K562 (cell line): ENCODE measurements around the gene CHST8.

Experiments used
- CTCF ChIP-seq, 3 experiments: IDR thresholded peaks in 2 of 3; conservative IDR thresholded peaks in 1 of 3; 2 replicates each; pipeline ENCODE4 v1.5.1; 2011 to 2012; ENCODE audit warnings: low read length in 3 of 3, mild to moderate bottlenecking in 3 of 3, control low read depth in 2 of 3, improper control_type of control experiment in 1 of 3, inconsistent platforms in 1 of 3, low read depth in 1 of 3, mixed read lengths in 1 of 3, moderate library complexity in 1 of 3; ENCODE audit not compliant: insufficient read depth in 2 of 3
- KDM1A ChIP-seq, 2 experiments: fragments of 450-650 bp; IDR thresholded peaks; 2 replicates each; pipeline ENCODE4 v1.6.1; 2016; ENCODE audit warnings: mild to moderate bottlenecking in 2 of 2
- MAX ChIP-seq: sonication (generic); formaldehyde crosslinking; IDR thresholded peaks from 2 replicates; pipeline ENCODE4 v1.9.0; 2022; ENCODE audit warnings: mild to moderate bottlenecking, missing genetic modification reagents
- MEF2D ChIP-seq: conservative IDR thresholded peaks from 2 replicates; pipeline ENCODE4 v1.6.1; 2016; ENCODE audit warnings: low read depth, missing genetic modification characterization, missing compliant biosample characterization
- NFATC3 ChIP-seq: fragments of 450-650 bp; IDR thresholded peaks from 2 replicates; pipeline ENCODE4 v1.6.1; 2017; ENCODE audit warnings: mild to moderate bottlenecking
- SIX5 ChIP-seq, 2 experiments: IDR thresholded peaks; 2 replicates each; pipeline ENCODE4 v1.6.1; 2011; ENCODE audit warnings: low read length in 2 of 2, borderline replicate concordance in 1 of 2, low read depth in 1 of 2, mild to moderate bottlenecking in 1 of 2, moderate library complexity in 1 of 2; ENCODE audit not compliant: insufficient read depth in 1 of 2
- ZNF280A ChIP-seq: fragments of 450-650 bp; IDR thresholded peaks from 2 replicates; pipeline ENCODE4 v1.6.1; 2018; ENCODE audit warnings: mild to moderate bottlenecking, low read depth; ENCODE audit not compliant: partially characterized antibody
- ZNF324 ChIP-seq: fragments of 250-450 bp; sonication (Bioruptor Pico); IDR thresholded peaks from 2 replicates; pipeline ENCODE4 v1.4.0; 2020; ENCODE audit warnings: mild to moderate bottlenecking

GRCh38 chr19:33653684-33654083 lies 31.9 kb downstream of the CHST8 start:
- no peak for TF ChIP-seq CTCF (IDR thresholded peaks at IDR 0.05 in 2 of 3, conservative IDR thresholded peaks at IDR 0.05 in 1 of 3; ENCODE audit: insufficient read depth in 2 of 3, low read depth in 1 of 3, low read length in 3 of 3)
- TF ChIP-seq ZNF324 (CRISPR knock-in tag): no peak
- TF ChIP-seq SIX5 (IDR thresholded peaks at IDR 0.05; ENCODE audit: borderline replicate concordance in 1 of 2, insufficient read depth in 1 of 2, low read depth in 1 of 2, low read length in 2 of 2): no peak
- no peak for TF ChIP-seq KDM1A (IDR thresholded peaks at IDR 0.05)
- no peak for TF ChIP-seq MEF2D (tag)
- TF ChIP-seq MAX (CRISPR knock-in tag): no peak
- no peak for TF ChIP-seq NFATC3
- no peak for TF ChIP-seq ZNF280A
